ENCODE measurements around the gene DBN1.

- TF ChIP-seq CTCF (conservative IDR thresholded peaks at IDR 0.05; ENCODE audit: low read depth, low read length) (no peak), EZH2 (IDR thresholded peaks at IDR 0.05; ENCODE audit: borderline replicate concordance, low read depth, low read length, poor library complexity, severe bottlenecking) (no peak)
These were observed 42.5 kb downstream of the DBN1 start for GRCh38 chr5:177430972-177431316.

Measured in A673 (cell line).